Glutamatergic neuron (in vitro differentiated cells): ENCODE results near the gene TFPT. TPM values are rescaled to one million over a fixed set of nuclear protein-coding genes. Genes with fewer than 3 reads are reported as not detected.

Experiments used
- DNase-seq: peaks from one replicate; pipeline ENCODE4 v3.0.0; 2022
- H3K27ac Mint-ChIP-seq: one replicate; pipeline ENCODE4 v1.8.0; 2020; ENCODE audit warnings: mild to moderate bottlenecking, mixed read lengths, inconsistent platforms; ENCODE audit not compliant: unreplicated experiment
- H3K27me3 Mint-ChIP-seq: one replicate; pipeline ENCODE4 v1.8.0; 2020; ENCODE audit warnings: mild to moderate bottlenecking, moderate library complexity, mixed read lengths, inconsistent platforms; ENCODE audit not compliant: unreplicated experiment
- H3K36me3 Mint-ChIP-seq: one replicate; pipeline ENCODE4 v1.8.0; 2020; ENCODE audit warnings: mild to moderate bottlenecking, mixed read lengths, inconsistent platforms; ENCODE audit not compliant: unreplicated experiment
- H3K4me1 Mint-ChIP-seq: one replicate; pipeline ENCODE4 v1.8.0; 2020; ENCODE audit warnings: mild to moderate bottlenecking, low read depth, mixed read lengths, inconsistent platforms; ENCODE audit not compliant: unreplicated experiment
- H3K4me3 Mint-ChIP-seq: one replicate; pipeline ENCODE4 v1.8.0; 2020; ENCODE audit warnings: mild to moderate bottlenecking, mixed read lengths, inconsistent platforms; ENCODE audit not compliant: unreplicated experiment
- H3K9me3 Mint-ChIP-seq: one replicate; pipeline ENCODE4 v1.8.0; 2020; ENCODE audit warnings: mild to moderate bottlenecking, moderate library complexity, mixed read lengths, inconsistent platforms; ENCODE audit not compliant: unreplicated experiment
- CTCF ChIP-seq: fragments of 200-600 bp; sonication (generic); IDR thresholded peaks from one replicate; pipeline ENCODE4 v1.5.0; 2021; ENCODE audit not compliant: partially characterized antibody, unreplicated experiment
- total RNA-seq: library from RNA; stranded (reverse); fragmentation: NEBNext Ultra II Directional; extraction: Animal tissue kit (Norgen Biotek cat#: 25700); gene quantifications from one replicate; pipeline ENCODE4 v1.2.1, GENCODE V29; 2021; ENCODE audit not compliant: unreplicated experiment

The TFPT gene
- total RNA-seq, 1 donor from 2014 or later: 21.9 TPM

DNA sequence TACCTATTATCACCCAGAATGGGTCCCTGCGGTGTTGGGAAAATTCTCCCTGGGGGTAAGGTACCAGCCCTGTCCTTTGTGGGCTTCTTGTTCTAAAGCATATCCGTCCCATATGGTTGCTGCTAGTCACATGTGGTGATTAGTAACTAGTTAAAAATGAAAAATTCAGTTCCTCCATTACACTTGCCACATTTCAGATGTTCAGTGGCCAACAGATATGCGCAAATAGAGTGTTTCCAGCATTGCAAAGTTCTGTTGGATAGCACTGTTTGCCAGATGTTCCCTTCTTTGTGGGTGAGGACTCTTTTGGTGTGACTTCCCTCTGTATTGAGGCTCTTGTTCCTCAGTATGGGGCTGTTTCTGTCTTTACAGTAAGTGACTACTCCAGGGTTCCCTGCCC lies 25.9 kb upstream of the TFPT start:
- H3K4me1 Mint-ChIP-seq: peaks cover under 1% of the 10 kb centered on the region
- no peak overlapping the region for H3K27ac Mint-ChIP-seq
- DNase-seq: no peak
- H3K27me3 Mint-ChIP-seq: peaks cover 9% of the 10 kb centered on the region
- no peak overlapping the region for H3K4me3 Mint-ChIP-seq
- no peaks in the 10 kb centered on the region for H3K36me3 Mint-ChIP-seq
- peaks cover 6% of the 10 kb centered on the region for H3K9me3 Mint-ChIP-seq
- TF ChIP-seq CTCF: no peak

DNA sequence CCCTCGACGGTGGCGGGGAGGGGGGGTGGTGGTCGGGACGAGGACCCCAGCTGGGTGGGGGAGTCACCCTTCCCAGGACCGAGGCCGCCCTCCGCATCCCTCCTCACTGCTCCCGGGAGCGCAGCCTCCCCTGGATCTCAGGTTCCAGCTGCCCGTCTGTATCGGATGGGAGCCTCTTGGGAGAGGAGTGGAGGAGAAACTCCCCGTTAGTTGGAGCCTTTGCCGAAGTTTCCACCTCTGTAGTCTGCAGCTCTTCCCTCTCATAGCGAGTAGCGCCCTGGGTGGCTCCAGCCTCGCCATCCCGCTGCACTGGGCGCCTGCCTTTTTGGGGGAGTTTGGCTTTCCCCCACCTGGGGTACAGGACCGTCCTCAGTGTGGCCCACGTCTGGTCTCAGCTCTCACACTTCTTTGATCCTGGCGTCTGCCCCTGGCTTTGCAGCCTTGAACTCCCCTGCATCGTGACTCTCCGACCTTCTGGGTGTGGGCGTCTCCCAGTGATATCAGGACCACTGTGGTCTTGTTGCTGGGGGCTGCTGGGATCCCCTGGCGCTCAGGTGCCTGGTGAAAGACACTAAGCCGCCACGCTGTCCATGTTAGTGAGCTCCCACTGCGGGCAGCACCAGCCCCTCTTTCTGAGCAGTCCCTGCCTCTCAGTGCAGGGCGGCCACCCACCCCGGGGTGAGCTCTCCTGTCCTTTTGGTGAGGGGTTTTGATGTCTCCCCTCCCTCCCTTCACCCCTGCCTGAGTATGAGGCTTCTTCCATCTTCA lies 23.2 kb upstream of the TFPT start:
- peak; percentile 43 for DNase-seq

GRCh38 chr19:54137699-54138488 lies 22.4 kb upstream of the TFPT start, which contains the start of gene CNOT3:
CNOT3 (plus strand) TSS chr19:54137762; CDS start chr19:54142979, 5,217 bp downstream.
- peak; percentile 57 for DNase-seq
- H3K4me3 Mint-ChIP-seq: peak within 1 kb of the TSS; percentile 96
- no peaks in the 10 kb centered on the region for H3K36me3 Mint-ChIP-seq
- peaks cover 16% of the 10 kb centered on the region for H3K27me3 Mint-ChIP-seq
- H3K4me1 Mint-ChIP-seq: peaks cover 3% of the 10 kb centered on the region
- H3K27ac Mint-ChIP-seq: peak within 1 kb of the TSS; percentile 84
- TF ChIP-seq CTCF: peak; percentile 26
- H3K9me3 Mint-ChIP-seq: peaks cover 11% of the 10 kb centered on the region

More for the DNA sequence above, 23.2 kb upstream of the TFPT start:
- no peak for TF ChIP-seq CTCF
- no peaks in the 10 kb centered on the region for H3K36me3 Mint-ChIP-seq
- H3K27ac Mint-ChIP-seq: peak overlapping the region; percentile 84
- peaks cover 3% of the 10 kb centered on the region for H3K4me1 Mint-ChIP-seq
- H3K27me3 Mint-ChIP-seq: peaks cover 16% of the 10 kb centered on the region
- H3K4me3 Mint-ChIP-seq: peak overlapping the region; percentile 89
- peaks cover 11% of the 10 kb centered on the region for H3K9me3 Mint-ChIP-seq

- peak overlapping the region; percentile 96 for H3K4me3 Mint-ChIP-seq
- DNase-seq: peak; percentile 99
- H3K4me1 Mint-ChIP-seq: peaks cover 3% of the 10 kb centered on the region
- no peaks in the 10 kb centered on the region for H3K36me3 Mint-ChIP-seq
- H3K27ac Mint-ChIP-seq: peak overlapping the region; percentile 67
- TF ChIP-seq CTCF: no peak
- H3K27me3 Mint-ChIP-seq: peaks cover 16% of the 10 kb centered on the region
- H3K9me3 Mint-ChIP-seq: peaks cover 11% of the 10 kb centered on the region
Observed at GRCh38 chr19:54136864-54137698, 21.6 kb upstream of the TFPT start.
